Measurements from ENCODE around the gene NTNG1.

The NTNG1 gene

DNA sequence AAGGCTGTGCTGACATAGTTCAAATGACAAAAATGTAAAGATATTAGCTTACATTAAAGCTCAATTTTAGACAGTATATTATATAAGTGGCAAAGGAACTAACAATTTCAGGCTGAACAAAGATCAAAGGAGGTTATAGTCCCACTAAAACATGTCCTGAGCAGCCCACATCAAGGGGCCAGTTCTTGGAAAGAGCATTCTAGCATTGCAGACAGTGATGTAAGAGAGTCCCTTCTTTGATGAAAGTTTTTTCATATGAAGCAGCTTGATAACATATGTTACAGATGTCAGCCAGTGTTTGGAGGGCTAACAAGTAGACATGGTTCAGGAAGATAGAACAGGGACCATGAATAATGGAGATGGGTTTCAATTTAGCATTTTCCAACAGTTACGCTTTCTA, 301.7 kb downstream of the NTNG1 start:
- TF ChIP-seq, protein P1, sequence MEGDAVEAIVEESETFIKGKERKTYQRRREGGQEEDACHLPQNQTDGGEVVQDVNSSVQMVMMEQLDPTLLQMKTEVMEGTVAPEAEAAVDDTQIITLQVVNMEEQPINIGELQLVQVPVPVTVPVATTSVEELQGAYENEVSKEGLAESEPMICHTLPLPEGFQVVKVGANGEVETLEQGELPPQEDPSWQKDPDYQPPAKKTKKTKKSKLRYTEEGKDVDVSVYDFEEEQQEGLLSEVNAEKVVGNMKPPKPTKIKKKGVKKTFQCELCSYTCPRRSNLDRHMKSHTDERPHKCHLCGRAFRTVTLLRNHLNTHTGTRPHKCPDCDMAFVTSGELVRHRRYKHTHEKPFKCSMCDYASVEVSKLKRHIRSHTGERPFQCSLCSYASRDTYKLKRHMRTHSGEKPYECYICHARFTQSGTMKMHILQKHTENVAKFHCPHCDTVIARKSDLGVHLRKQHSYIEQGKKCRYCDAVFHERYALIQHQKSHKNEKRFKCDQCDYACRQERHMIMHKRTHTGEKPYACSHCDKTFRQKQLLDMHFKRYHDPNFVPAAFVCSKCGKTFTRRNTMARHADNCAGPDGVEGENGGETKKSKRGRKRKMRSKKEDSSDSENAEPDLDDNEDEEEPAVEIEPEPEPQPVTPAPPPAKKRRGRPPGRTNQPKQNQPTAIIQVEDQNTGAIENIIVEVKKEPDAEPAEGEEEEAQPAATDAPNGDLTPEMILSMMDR (IDR thresholded peaks at IDR 0.05; ENCODE audit: low read depth, low read length, missing control alignments) = no peak
- DNase-seq (ENCODE audit: extremely low read depth, low read depth) = no peak
- H3K4me3 ChIP-seq (replicated peaks; ENCODE audit: low read depth, low read length) = no peak overlapping the region

DNA sequence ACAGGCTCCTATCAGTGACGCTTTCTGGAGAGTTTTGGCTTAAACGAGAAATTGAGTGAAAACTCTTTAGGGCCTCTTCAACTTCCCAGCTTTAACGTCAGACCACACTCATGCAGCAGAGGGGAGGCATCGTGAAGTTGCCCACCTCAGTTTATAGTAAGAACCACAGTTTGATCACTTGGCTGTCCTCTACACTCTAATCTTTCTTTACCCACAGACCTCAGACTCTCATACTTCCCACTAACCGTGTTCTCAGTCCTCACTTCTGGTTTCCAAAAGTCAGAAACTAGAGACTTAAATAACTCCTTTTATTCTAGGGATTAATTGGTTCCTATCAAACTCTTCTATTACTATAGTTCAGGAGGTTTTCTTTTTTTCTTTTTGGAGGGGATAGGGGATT, 302.2 kb downstream of the NTNG1 start:
- H3K4me3 ChIP-seq (replicated peaks; ENCODE audit: low read depth, low read length) = no peak overlapping the region
- DNase-seq (ENCODE audit: extremely low read depth, low read depth) = no peak
- TF ChIP-seq, protein P1 (IDR thresholded peaks at IDR 0.05; ENCODE audit: low read depth, low read length, missing control alignments) = no peak

DNA sequence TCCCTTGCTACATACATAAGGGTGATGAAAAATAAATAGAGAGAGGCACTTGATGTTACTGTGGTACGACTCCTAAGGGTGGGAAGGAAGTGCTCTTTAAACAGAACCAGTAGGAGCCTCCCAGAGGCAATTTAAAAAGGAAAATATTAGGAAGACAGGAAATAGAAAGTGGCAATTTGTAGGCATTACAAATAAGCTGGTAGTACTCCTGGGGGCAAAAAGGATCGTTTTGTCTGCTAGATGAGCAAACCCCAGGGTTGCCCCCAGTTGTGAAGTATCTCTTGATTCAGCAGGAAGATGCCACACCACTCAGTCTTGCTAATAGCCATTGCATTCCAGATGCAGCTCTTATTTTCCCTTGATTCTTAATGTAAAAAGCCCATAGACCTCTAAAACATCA, 303.0 kb downstream of the NTNG1 start:
- no peak for DNase-seq (ENCODE audit: extremely low read depth, low read depth)
- no peak overlapping the region for H3K4me3 ChIP-seq (replicated peaks; ENCODE audit: low read depth, low read length)
- TF ChIP-seq, protein P1 (IDR thresholded peaks at IDR 0.05; ENCODE audit: low read depth, low read length, missing control alignments) = no peak

DNA sequence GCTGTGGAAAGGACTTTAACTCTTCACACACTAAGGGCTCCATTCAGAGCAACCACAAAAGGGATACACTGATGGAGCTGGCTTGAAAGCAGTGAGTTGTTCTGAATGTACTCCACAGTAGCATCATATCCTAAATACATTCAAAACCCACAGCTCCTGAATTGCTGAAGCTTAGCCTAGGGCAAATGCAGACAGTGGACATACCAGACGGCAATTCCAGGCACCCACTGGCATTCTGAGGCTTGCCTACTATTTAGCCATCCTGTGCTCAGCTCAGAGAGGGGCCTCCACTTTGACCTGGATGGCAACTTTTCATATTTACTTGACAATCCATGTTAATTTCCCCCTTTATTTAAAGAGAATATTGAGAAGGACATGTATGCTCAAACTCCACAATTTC, 303.5 kb downstream of the NTNG1 start:
- TF ChIP-seq, protein P1 (IDR thresholded peaks at IDR 0.05; ENCODE audit: low read depth, low read length, missing control alignments) = no peak
- no peak for DNase-seq (ENCODE audit: extremely low read depth, low read depth)
- H3K4me3 ChIP-seq (replicated peaks; ENCODE audit: low read depth, low read length) = no peak overlapping the region

DNA sequence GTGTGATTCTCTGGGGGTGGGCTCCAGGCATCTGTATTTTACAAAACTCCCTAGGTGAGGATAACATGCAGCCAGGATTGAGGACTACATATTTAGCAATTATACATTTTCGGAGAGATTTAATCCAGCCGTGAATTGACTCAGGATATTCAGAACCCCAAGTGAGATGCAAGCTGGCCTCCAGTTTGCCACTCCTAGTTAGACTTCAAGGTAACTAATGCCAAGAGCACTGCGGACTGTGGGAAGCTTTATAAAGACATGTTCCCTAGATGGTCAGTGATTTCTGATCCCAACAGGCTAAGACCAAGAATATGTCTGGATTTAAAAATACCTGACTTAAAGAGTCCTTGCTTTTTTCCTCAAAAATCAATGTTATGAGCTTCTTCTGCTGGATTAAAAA, 308.5 kb downstream of the NTNG1 start:
- DNase-seq (ENCODE audit: extremely low read depth, low read depth) = no peak
- TF ChIP-seq, protein P1 (IDR thresholded peaks at IDR 0.05; ENCODE audit: low read depth, low read length, missing control alignments) = no peak

DNA sequence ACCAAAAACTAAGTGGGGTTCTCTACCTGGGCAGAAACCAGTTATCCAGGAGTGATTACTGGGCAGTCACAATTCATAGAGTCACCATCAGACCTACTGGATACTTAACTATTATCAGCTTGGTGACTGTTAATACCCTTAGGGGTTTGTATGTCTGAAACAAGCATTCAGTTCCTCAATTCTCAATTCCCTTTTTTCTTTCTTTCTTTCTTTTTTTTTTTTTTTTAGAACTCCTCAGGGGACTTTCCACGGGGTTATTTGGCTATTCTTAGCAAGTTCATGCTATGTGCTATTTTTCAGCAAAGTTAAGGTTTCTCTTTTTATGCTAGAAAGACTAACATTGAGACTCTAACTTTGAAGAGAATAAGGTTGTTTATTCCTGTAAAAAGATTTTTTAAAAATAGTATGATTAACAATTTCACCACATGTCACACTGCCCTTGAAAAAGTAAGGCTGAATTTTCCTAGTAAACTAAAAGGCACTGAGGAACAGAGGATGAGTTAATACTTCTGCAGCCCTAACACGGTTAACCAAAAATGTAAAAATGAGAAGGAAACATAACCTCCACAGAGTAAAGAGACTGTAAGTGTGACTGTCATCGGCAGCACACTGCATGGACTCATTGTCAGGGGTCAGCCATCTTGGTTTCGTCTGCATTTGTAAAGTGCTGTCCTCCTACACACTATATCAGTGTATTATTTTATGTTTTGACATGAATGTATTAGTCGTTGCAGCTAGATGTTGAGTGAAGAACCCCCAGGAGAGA, 310.2 kb downstream of the NTNG1 start:
- no peak overlapping the region for H3K4me3 ChIP-seq (replicated peaks; ENCODE audit: low read depth, low read length)
- TF ChIP-seq, protein P1 (IDR thresholded peaks at IDR 0.05; ENCODE audit: low read depth, low read length, missing control alignments) = no peak
- no peak for DNase-seq (ENCODE audit: extremely low read depth, low read depth)

More for the DNA sequence above, 308.5 kb downstream of the NTNG1 start:
- no peak overlapping the region for H3K4me3 ChIP-seq (replicated peaks; ENCODE audit: low read depth, low read length)

DNA sequence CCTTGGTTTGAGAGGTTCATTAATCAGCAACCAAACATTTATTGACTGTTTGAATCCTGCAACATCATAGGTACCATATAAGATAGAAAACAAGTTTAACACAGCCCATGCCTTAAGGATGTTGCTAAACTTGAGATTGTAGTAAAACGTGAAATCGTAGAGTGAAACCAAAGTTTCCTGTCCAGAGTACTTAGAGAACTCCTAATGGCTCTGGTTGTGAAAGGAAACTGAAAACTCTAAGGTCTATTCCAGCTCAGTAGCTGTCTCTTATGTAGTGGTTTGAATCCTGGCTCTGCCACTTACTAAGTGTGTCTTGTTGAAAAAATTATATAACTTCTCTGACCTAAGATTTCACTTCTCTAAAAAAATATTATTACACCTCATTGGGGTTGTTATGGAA, 310.9 kb downstream of the NTNG1 start:
- TF ChIP-seq, protein P1 (IDR thresholded peaks at IDR 0.05; ENCODE audit: low read depth, low read length, missing control alignments) = no peak
- no peak for DNase-seq (ENCODE audit: extremely low read depth, low read depth)
- H3K4me3 ChIP-seq (replicated peaks; ENCODE audit: low read depth, low read length) = no peak overlapping the region
